ENCODE results near the gene TMBIM1.

The TMBIM1 gene

DNA sequence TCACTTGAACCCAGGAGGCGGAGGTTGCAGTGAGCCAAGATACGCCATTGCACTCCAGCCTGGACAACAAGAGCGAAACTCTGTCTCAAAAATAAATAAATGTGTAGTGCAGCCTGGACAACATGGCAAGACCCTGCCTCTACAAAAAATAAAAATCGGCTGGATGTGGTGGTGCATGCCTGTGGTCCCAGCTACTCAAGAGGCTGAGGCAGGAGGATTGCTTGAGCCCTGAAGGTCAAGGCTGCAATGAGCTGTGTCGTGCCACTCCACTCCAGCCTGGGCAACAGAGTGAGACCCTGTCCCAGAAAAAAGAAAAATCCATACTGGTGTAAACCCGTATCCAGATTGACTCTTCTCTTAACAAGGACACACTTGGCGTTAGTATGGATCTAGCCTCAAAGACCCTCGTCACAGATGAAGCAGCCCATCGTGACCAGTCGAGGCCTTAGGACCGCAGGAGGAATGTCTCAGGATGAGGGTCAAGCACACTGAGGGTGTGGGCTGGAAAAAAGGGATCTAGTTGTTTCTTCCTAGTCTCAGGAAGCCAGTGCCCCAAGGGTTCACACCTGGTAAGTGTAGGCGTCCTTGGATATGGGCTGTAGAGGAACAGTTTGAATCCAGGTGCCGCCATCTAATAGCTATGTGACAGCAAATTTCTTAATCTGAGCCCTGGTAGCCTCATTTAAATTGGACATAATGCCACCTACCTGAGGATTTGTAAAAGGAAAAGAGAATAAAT is 35.5 kb downstream of the TMBIM1 start:
- DNase-seq (ENCODE audit: low read depth), result no peak

GRCh38 chr2:218255446-218255845 is 36.9 kb downstream of the TMBIM1 start:
- DNase-seq (ENCODE audit: low read depth), result no peak

DNA sequence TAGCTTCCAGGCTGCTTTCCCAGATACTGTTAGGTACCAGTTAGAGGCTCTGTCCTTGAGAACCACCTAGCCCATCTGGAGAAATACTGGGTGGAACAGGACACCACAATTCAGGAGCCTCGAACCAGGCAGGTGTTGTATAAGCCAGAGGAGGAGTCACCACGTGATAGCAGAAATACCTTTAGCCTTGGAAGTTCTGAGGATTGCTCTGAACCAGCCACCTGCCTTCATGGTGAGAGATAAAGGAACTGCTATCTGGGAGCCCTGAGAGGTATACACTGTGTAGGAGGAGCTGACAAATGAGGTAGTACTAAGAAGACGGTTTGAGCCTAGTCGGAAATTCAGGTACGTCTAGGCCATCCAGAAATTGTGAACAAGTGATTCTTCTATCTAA is 39.1 kb downstream of the TMBIM1 start:
- DNase-seq (ENCODE audit: low read depth), result no peak

- no peak for DNase-seq (ENCODE audit: low read depth)
Observed at GRCh38 chr2:218252509-218253231, 39.6 kb downstream of the TMBIM1 start.

GRCh38 chr2:218249691-218250090 is 42.6 kb downstream of the TMBIM1 start:
- no peak for DNase-seq (ENCODE audit: low read depth)

DNA sequence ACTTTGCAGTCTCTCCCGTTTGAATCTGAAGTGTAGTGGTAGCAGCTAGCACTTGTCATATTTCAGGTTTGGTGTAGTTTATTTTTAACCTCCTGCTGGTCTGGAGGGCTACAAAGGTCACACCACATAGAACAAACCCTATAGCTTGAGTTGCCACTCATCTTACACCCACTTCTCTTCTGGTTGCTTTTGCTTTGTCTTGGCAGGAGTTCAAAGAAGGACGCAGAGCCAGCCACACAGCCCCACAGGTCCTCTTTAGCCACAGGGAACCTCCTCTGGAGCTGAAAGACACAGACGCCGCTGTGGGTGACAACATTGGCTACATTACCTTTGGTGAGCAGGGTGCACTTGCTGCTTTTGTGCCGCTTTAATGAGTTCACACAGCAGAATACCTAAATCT is 47.1 kb downstream of the TMBIM1 start:
- no peak for DNase-seq (ENCODE audit: low read depth)

DNA sequence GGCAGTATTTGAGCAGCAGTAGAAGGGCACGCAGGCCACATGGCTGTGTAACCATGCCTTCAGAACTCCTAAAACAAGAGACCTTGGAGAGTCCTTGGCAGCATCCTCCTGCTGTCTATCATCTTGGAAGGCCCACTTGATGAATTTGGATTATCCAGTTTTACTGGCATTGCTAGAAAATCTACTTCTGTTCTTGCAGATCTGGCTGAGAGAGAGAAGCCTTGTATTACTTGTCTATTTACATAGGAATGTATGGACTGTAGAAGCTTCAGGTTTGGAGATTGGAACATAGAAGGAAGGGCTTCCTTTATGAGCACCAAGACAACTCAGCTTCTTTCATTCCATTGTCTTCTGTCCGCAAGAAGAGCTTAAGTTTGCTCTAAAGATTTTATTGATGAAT is 47.6 kb downstream of the TMBIM1 start:
- no peak for DNase-seq (ENCODE audit: low read depth)

GRCh38 chr2:218244204-218244603 is 48.1 kb downstream of the TMBIM1 start:
- no peak for DNase-seq (ENCODE audit: low read depth)

DNA sequence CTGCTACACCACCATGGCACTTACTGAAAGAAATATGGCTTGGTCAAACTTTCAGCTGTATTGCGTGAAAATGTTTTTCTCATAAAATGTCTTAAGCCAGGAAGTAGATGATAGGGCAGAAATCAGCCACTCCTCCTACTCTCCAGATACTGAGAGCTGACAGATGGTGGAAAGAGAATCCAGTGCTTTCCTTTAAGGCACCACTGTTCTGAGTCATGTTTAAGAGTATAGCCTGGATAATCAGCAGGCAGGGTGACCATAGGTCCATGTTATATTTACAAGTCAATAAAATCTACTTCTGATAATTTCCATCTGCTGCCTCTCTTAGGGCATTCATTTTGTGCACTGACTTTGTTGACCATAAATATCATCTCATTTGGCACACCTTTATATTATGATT is 53.4 kb downstream of the TMBIM1 start:
- no peak for DNase-seq (ENCODE audit: low read depth)

- no peak for DNase-seq (ENCODE audit: low read depth)
Observed at GRCh38 chr2:218236829-218237228, 55.5 kb downstream of the TMBIM1 start.

DNA sequence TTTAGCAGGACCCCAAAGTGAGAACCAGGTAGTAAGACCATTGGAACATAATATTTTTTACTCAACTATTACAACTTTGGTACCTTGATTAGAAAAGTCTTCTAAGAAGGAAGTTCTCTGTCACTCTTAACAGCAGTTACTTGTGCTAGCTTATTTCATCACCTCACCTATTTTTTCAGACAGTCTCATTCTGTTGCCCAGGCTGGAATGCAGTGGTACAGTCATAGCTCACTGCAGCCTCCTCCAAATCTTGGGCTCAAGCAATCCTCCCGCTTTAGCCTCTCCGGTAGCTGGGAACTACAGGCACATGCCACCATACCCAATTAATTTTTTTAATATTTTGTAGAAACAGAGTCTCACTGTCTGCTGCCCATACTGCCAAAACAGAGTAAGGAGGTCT is 57.3 kb downstream of the TMBIM1 start:
- no peak for DNase-seq (ENCODE audit: low read depth)

- no peak for DNase-seq (ENCODE audit: low read depth)
Observed at GRCh38 chr2:218234521-218234920, 57.8 kb downstream of the TMBIM1 start.

DNA sequence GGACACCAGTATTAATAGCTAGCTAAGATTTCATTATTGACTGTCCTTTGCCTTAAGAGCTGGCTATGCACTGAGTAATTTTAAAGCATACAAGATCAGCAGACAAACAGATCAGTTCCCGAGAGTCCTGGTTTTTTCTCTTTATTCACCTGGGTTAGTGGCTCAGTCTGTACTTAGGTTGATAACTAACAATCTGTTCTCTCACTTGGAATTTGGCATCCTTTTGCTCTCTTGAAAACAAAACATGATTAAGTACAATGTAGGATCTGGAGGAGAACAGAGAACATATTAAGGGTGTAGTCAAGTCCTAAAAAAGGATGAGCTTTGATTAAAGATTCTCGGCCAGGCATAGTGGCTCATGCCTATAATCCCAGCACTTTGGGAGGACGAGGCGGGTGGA is 58.8 kb downstream of the TMBIM1 start:
- no peak for DNase-seq (ENCODE audit: low read depth)

DNA sequence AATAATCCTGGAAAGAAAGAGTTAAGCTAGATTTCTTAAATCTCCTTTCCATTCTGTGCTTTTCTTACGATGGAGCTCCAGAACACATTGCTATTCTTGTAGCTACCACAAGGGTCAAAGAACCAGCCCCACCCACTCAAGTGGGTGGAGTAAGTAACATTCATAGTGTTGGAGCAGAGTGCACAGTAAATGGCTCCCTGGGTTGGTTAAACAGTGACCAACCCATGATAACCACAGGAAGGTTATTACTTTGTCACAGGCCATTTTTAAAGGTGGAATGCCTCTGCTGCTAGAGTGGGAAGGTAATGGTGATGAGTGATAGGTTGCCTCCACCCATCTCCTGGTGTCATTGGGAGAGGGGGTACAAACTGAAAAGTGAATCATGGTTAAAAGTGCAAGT is 61.4 kb downstream of the TMBIM1 start:
- no peak for DNase-seq (ENCODE audit: low read depth)

DNA sequence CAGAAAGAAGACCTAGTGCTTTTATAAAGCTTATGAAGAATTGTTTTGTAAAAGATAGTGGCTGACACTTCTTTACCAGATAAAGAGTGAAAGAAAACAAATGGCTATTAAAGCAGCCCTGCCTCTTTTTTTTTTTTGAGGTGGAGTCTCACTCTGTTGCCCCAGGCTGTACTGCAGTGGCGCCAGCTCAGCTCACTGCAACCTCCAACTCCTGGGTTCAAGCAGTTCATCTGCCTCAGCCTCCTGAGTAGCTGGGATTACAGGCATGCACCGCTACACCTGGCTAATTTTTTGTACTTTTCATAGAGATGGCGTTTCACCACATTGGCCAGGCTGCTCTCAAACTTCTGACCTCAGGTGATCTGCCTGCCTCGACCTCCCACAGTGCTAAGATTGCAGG is 62.5 kb downstream of the TMBIM1 start:
- DNase-seq (ENCODE audit: low read depth), result no peak

DNA sequence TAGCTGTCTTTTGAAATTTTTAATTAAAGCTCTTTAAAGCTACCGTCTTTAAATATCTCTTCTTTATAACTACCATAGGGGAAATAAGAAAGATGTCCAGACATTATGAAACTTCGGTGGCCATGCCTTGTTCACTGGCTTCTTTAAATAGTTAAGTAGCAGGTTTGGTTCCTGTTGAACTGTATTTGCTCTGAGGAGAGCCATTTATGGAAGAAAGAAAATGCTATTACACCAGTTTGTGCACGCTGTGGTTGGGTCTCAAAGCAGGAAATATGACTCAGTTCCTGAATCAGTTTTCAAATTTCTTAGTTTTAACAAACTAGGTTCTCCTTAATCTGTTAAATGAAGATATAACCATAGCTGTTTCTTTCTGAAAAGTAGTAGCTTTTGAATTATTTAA is 63.1 kb downstream of the TMBIM1 start:
- no peak for DNase-seq (ENCODE audit: low read depth)

- DNase-seq (ENCODE audit: low read depth), result no peak
Observed at GRCh38 chr2:218228366-218229090, 63.8 kb downstream of the TMBIM1 start.

- no peak for DNase-seq (ENCODE audit: low read depth)
Observed at GRCh38 chr2:218226903-218227302, 65.4 kb downstream of the TMBIM1 start.
